ENCODE results near the gene ERBB4. TPM values are rescaled to one million over a fixed set of nuclear protein-coding genes. Genes with fewer than 3 reads are reported as not detected.

ERBB4 gene
- polyA plus RNA-seq, 1 of the 3 experiments (the other 2 are of a cell fraction): 0.05 TPM

DNA sequence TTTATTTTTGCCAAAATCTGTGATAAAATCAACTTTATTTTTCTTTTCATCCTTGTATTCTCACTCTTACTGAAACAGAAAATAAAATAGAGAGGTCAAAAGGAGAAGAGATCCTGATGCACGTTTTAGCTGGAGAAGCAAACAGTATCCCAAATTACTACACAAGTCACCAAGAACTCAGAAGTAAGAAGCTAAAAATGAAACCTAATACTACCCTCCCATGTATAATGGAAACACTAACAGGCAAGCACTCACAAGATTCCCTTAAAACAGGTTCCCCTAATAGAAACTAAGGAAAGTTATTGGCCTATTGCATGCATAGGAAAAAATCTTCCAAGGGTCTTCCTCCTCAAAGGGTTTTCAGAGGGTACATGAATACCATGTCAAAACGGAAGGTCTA is 927.0 kb downstream of the ERBB4 start:
- Histone ChIP-seq H3K4me2 (0 out of 2 replicates have a peak overlapping the region, but pooled peaks have one; percentile 28), H3K9me2 (no peaks in the 10 kb centered on the region), H3F3A (replicated peaks; ENCODE audit: insufficient read depth) (no peaks in the 10 kb centered on the region), H3K9ac (no peak overlapping the region), H3K27me3 (ENCODE audit: insufficient read depth) (no peaks in the 10 kb centered on the region), H2AFZ (ENCODE audit: low read depth) (peak overlapping the region; percentile 63), H3K4me1 (ENCODE audit: control insufficient read depth in 1 of 2, insufficient read depth in 2 of 2, low read depth in 1 of 2, low read length in 1 of 2) (no peaks in the 10 kb centered on the region; a peak in 1 of 4 replicates), H3K4me3 (ENCODE audit: low read depth in 2 of 2, low read length in 1 of 2) (no peak overlapping the region), H4K20me1 (ENCODE audit: insufficient read depth) (no peaks in the 10 kb centered on the region), H3K27ac (ENCODE audit: low read depth in 2 of 2, low read length in 1 of 2) (no peak overlapping the region), H3K36me3 (replicated peaks in 1 of 2; ENCODE audit: control insufficient read depth in 1 of 2, insufficient read depth in 2 of 2, low read length in 1 of 2) (no peaks in the 10 kb centered on the region), H3K79me2 (ENCODE audit: insufficient read depth) (no peaks in the 10 kb centered on the region), H3K9me3 (no peaks in the 10 kb centered on the region)
- ChIA-PET CTCF (interaction anchor here (1.1 kb wide), 1 partner anchor 9 kb away, joined by 3 read pairs; no protein-coding TSS in a partner anchor), POLR2A (no interaction called here)
- 46% methylated on average over 2 of the region's 2 CpGs for WGBS (ENCODE audit: low lambda C conversion rate)
- no peak for DNase-seq
- TF ChIP-seq, protein P1, sequence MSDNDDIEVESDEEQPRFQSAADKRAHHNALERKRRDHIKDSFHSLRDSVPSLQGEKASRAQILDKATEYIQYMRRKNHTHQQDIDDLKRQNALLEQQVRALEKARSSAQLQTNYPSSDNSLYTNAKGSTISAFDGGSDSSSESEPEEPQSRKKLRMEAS (IDR thresholded peaks at IDR 0.05; ENCODE audit: low read depth): no peak
- TF ChIP-seq, protein P2, sequence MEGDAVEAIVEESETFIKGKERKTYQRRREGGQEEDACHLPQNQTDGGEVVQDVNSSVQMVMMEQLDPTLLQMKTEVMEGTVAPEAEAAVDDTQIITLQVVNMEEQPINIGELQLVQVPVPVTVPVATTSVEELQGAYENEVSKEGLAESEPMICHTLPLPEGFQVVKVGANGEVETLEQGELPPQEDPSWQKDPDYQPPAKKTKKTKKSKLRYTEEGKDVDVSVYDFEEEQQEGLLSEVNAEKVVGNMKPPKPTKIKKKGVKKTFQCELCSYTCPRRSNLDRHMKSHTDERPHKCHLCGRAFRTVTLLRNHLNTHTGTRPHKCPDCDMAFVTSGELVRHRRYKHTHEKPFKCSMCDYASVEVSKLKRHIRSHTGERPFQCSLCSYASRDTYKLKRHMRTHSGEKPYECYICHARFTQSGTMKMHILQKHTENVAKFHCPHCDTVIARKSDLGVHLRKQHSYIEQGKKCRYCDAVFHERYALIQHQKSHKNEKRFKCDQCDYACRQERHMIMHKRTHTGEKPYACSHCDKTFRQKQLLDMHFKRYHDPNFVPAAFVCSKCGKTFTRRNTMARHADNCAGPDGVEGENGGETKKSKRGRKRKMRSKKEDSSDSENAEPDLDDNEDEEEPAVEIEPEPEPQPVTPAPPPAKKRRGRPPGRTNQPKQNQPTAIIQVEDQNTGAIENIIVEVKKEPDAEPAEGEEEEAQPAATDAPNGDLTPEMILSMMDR (IDR thresholded peaks at IDR 0.05): no peak
- TF ChIP-seq EP300 (IDR thresholded peaks at IDR 0.05; ENCODE audit: borderline replicate concordance in 1 of 2, low read depth in 1 of 2, low read length in 1 of 2) (no peak), JUND (IDR thresholded peaks at IDR 0.05) (no peak), SMC3 (IDR thresholded peaks at IDR 0.05; ENCODE audit: low read depth, low read length) (no peak), YY1 (IDR thresholded peaks at IDR 0.05; ENCODE audit: low read depth) (no peak)
- TF ChIP-seq, protein P3, sequence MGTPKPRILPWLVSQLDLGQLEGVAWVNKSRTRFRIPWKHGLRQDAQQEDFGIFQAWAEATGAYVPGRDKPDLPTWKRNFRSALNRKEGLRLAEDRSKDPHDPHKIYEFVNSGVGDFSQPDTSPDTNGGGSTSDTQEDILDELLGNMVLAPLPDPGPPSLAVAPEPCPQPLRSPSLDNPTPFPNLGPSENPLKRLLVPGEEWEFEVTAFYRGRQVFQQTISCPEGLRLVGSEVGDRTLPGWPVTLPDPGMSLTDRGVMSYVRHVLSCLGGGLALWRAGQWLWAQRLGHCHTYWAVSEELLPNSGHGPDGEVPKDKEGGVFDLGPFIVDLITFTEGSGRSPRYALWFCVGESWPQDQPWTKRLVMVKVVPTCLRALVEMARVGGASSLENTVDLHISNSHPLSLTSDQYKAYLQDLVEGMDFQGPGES (IDR thresholded peaks at IDR 0.05; ENCODE audit: low read depth, low read length): no peak

DNA sequence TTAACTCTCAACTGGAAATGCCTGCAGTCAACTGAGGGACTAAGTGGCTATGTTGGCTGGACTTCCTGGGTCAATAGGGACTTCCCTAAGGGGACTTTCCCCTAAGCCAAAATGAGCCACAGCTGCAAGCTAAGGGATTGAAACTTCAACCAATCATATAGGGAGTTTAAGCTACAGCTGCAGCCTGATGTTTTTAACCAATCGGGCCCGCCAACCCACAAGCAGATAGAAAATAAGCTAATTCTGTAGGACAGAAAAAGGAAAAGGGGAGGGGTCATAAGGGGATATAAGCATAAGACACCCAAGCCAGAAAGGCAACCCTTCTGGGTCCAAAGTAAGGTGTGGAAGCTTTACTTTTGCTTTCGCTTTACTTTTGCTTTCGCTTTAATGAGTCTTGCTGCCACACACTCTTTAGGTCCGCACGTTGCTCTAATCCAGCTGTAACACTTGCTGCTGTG is 927.5 kb downstream of the ERBB4 start:
- Histone ChIP-seq H3K9ac (no peak overlapping the region), H2AFZ (ENCODE audit: low read depth) (peak overlapping the region; percentile 63; the same call in 1 of the 2 replicates), H3K36me3 (replicated peaks in 1 of 2; ENCODE audit: control insufficient read depth in 1 of 2, insufficient read depth in 2 of 2, low read length in 1 of 2) (no peaks in the 10 kb centered on the region), H3K4me2 (0 out of 2 replicates have a peak overlapping the region, but pooled peaks have one; percentile 28), H3K9me3 (no peaks in the 10 kb centered on the region), H3K79me2 (ENCODE audit: insufficient read depth) (no peaks in the 10 kb centered on the region), H3K9me2 (no peaks in the 10 kb centered on the region), H3K4me3 (ENCODE audit: low read depth in 2 of 2, low read length in 1 of 2) (no peak overlapping the region), H3K27ac (ENCODE audit: low read depth in 2 of 2, low read length in 1 of 2) (no peak overlapping the region), H3K4me1 (ENCODE audit: control insufficient read depth in 1 of 2, insufficient read depth in 2 of 2, low read depth in 1 of 2, low read length in 1 of 2) (no peaks in the 10 kb centered on the region; a peak in 1 of 4 replicates), H3K27me3 (ENCODE audit: insufficient read depth) (no peaks in the 10 kb centered on the region), H3F3A (replicated peaks; ENCODE audit: insufficient read depth) (no peaks in the 10 kb centered on the region), H4K20me1 (ENCODE audit: insufficient read depth) (no peaks in the 10 kb centered on the region)
- POLR2A ChIA-PET: no interaction called here
- CTCF ChIA-PET: interaction anchor here (1.1 kb wide), 1 partner anchor 8 kb away, joined by 3 read pairs; no protein-coding TSS in a partner anchor
- no peak for DNase-seq
- TF ChIP-seq FOXM1 (IDR thresholded peaks at IDR 0.05; ENCODE audit: low read depth) (no peak), RAD21 (IDR thresholded peaks at IDR 0.05; ENCODE audit: low read length) (no peak), FOSL2 (IDR thresholded peaks at IDR 0.05; ENCODE audit: borderline replicate concordance, low read depth) (no peak), CHD2 (IDR thresholded peaks at IDR 0.05; ENCODE audit: low read length, partially characterized antibody) (no peak), GABPA (IDR thresholded peaks at IDR 0.05; ENCODE audit: low read depth) (no peak), RXRA (IDR thresholded peaks at IDR 0.05; ENCODE audit: borderline replicate concordance, low read depth) (no peak), TAF1 (IDR thresholded peaks at IDR 0.05; ENCODE audit: borderline replicate concordance, low read depth, low read length) (no peak), RFX5 (IDR thresholded peaks at IDR 0.05; ENCODE audit: low read length) (no peak)
- TF ChIP-seq, protein P4, sequence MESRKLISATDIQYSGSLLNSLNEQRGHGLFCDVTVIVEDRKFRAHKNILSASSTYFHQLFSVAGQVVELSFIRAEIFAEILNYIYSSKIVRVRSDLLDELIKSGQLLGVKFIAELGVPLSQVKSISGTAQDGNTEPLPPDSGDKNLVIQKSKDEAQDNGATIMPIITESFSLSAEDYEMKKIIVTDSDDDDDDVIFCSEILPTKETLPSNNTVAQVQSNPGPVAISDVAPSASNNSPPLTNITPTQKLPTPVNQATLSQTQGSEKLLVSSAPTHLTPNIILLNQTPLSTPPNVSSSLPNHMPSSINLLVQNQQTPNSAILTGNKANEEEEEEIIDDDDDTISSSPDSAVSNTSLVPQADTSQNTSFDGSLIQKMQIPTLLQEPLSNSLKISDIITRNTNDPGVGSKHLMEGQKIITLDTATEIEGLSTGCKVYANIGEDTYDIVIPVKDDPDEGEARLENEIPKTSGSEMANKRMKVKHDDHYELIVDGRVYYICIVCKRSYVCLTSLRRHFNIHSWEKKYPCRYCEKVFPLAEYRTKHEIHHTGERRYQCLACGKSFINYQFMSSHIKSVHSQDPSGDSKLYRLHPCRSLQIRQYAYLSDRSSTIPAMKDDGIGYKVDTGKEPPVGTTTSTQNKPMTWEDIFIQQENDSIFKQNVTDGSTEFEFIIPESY (IDR thresholded peaks at IDR 0.05; ENCODE audit: borderline replicate concordance, low read depth): no peak
- TF ChIP-seq, protein P3 (IDR thresholded peaks at IDR 0.05; ENCODE audit: low read depth, low read length): no peak
- 89% methylated on average over 6 of the region's 6 CpGs for WGBS (ENCODE audit: low lambda C conversion rate)

Measured in SK-N-SH (cell line).